GM19463 (cell line): Measurements from ENCODE around the gene CYTH1.
"Not testable (repeated sequence)": the region's sequence is repeated elsewhere in the genome, so short reads cannot be mapped to it uniquely, and the experiment has no call there.

Experiments used
- ATAC-seq: cut with Tn5 transposase; IDR thresholded peaks from one replicate; pipeline ENCODE4 v1.9.1; 2021; ENCODE audit warnings: mild to moderate bottlenecking, moderate library complexity; ENCODE audit not compliant: unreplicated experiment

CYTH1 gene

DNA sequence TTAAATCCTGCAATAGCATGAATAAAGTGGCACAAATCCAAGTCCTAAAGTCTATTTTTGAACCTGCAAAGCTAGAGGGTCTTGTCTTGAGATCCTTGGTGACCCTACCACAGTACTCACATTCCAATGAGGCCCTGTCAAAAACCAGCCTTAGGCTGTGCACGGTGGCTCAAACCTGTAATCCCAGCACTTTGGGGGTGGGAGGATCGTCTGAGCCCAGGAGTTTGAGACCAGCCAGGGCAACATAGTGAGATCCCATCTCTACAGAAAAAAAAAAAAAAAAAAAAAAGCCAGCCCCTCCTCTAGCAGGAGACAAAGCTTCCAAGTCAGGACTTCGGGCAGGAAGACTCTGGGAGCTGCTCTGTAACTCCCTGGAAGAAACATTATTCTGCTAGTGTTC, 16.3 kb downstream of the CYTH1 start:
- no peak for ATAC-seq

GRCh38 chr17:78764871-78765270, 17.2 kb downstream of the CYTH1 start:
- ATAC-seq, result no peak

GRCh38 chr17:78763561-78763960, 18.5 kb downstream of the CYTH1 start:
- ATAC-seq, result no peak

- ATAC-seq, result no peak
Observed at GRCh38 chr17:78761789-78762406, 20.2 kb downstream of the CYTH1 start.

GRCh38 chr17:78759969-78760352, 22.1 kb downstream of the CYTH1 start:
- no peak for ATAC-seq

- ATAC-seq, result no peak
Observed at GRCh38 chr17:78759203-78759968, 22.7 kb downstream of the CYTH1 start.

DNA sequence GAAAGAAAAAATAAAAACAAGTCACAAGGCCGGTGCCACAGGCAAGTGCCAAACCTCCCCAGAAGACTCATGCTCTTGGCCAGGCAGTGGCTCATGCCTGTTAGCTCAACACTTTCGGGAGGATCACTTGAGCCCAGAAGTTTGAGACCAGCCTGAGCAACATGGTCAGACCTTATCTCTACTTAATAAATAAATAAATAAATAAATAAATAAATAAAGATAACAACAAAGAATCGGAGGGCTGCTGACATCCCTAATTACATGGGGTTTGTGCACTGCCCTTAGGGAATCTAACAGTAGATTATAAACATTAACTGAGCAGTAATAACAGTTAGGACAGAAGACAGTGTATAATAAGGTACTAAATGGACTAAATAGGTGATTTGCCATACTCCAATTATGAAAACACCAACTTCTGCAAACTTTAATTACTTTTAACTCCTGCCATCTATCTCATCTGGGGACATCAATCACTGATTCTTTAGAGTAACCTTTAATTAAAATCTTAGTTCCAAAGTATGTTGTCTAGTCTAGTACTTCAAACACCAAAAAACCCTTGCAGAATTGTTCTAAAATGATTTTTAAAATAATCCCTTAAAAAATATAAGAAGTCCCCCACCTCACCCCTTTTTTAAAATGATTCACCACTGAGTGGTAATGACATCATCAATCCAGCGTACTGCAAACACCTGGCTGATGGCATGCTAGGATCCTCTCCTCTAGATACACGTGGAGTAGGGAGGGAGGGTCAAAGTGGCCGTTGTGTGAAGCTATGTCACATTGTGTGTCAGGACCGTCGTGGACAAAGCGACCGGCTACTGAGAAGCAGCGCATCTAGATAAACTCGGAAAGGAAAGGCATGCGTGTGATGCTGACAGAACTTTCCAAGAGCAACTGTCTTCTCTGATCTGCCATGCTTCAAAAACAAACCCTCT, 28.5 kb downstream of the CYTH1 start:
- ATAC-seq, result no peak

- no peak for ATAC-seq
Observed at GRCh38 chr17:78751447-78752161, 30.5 kb downstream of the CYTH1 start.

- not testable (repeated sequence) for ATAC-seq
Observed at GRCh38 chr17:78751000-78751399, 31.1 kb downstream of the CYTH1 start.

- peak; percentile 70 for ATAC-seq
Observed at GRCh38 chr17:78748730-78749317, 33.2 kb downstream of the CYTH1 start.

DNA sequence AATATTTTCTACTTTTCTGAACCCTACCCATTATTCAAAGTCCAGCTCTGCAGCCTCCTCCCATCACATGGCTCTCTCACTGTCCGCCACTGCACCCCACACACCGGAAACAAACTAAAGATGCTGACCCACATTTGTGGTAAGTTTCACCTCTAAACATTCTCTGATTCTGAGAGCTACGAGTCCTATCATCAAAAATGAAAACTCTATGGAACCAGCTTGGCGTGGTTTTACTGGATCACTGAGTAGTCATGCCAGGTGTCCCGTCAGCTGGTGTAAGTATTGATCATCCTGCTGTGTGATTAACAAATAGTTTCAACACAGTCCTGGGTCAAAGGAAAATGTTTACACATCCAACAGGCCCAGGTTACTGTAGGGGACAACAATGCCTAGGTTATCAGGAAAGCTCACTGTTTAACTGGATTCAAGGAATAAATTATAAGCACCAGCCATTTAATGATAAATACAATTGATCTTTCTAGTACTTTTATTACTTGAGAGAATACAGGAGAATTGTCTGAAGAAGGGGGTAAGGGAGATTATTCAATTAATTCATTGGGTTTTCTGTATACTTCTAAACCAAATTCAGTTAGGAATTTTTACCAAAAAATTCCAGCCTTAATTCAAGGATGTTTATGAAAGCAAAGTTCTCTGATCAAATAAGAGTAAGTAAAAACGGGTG, 33.9 kb downstream of the CYTH1 start:
- ATAC-seq, result no peak

- ATAC-seq, result no peak
Observed at GRCh38 chr17:78747488-78747887, 34.6 kb downstream of the CYTH1 start.

DNA sequence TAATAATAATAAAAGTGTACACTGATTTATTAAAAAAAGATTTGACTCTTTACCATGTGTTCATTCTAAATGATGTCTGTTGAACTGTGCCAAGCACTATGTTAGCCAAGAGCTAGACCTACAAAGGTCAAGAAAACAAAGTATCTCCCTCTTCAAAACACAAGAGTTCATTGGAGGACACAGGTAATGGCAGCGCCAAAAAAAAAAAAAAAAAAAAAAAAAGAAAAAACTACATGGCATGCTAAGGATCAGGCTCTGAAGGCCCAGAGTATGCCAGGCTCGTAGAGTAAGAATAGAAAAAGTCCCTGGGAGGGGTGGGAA, 35.2 kb downstream of the CYTH1 start:
- no peak for ATAC-seq

DNA sequence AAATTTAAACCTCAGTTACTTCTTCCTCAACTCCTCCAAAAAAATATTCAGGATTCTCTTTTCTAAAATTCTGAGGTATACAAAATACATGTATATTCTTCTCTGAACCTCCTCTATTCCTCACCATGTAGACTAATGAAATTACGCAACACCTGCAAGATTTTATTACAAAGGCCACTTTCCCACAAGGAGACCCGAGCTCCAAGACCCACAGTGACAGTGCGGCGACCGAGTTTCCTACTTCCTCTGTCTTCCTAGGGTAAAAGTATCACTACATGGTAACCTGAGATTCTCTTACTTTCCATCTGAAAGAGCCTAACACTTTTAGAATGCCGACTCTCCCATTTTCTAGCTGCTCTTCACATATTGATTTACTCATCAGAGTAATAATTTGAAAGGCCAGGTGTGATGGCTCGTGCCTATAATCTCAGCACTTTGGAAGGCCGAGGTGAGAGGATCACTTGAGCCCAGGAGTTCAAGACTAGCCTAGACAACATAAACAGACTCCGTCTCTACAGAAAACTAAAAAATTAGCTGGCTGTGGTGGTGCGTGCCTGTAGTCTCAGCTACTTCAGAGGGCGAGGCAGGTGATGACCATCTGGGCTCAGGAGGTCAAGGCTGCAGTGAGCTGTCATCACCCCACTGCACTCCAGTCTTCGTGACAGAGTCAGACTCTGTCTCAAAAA, 35.7 kb downstream of the CYTH1 start:
- no peak for ATAC-seq

DNA sequence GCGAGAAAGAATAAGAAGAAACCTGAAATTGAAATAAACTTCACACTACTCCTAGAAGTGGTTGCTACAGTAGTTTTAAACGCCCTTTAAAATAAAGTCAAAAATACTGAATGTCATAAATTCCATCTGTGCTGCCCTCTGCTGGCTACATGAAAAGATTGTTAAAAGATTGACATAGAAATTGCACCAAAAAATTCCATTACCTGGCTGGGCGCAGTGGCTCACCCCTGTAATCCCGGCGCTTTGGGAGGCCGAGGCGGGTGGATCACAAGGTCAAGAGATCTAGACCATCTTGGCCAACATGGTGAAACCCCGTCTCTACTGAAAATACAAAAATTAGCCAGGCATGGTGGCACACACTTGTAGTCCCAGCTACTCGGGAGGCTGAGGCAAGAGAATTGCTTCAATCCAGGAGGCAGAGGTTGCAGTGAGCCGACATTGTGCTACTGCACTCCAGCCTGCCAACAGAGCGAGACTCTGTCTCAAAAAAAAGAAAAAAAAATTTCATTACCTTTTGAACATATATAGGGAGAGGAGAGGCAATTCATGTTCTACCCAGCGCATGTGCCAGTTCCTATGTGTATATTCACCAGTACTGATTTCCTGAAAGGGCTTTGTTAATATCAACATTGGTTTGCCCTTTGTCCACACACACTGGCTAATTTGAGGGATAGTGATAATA, 36.5 kb downstream of the CYTH1 start:
- ATAC-seq, result no peak

DNA sequence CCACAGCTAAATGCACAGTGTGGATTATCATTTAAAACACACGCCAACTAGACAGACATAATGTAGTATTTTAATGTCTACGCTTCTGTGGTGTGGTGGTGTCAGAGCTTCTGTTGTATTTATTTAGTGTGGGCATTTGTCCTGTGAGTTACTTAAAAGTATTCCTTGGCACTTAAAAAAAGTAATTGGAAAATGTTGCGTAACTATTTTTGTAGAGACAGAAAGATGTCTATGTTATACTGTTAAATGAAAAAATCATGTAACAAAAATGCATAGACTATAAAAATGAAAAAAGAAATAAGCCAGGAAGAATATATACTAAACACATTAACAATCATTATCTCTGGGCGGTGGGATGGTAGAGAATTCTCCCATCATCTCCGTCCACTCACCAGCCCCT, 39.2 kb downstream of the CYTH1 start:
- ATAC-seq, result no peak

- no peak for ATAC-seq
Observed at GRCh38 chr17:78741644-78742284, 40.3 kb downstream of the CYTH1 start.

DNA sequence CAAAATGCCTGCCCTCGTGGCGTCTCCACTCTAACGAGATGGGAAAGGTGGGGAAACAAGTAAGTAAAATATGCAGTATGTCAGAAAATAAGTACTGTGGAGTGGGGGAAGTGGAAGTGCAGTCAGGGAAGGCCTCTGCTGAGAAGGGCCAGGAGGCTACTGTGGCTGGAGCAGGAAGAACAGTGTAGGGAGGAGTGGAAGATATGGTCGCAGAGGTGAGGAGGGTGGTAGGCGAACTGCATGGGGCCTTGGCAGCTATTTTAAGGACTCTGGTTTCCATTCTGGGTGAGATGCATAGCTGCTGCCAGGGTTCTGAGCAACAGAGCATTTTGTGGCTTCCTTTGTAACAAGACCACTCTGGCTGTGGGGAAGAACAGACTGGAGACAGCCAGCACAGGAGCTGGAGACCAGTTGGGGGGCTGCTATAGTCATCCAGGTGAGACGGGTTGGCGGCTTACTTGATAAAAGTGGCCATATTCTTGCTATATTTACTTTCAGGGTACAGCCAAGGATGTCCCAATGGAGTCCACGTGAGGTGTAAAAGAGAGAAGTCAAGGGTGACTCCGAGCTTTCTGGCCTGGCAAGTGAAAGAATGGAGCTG, 42.6 kb downstream of the CYTH1 start:
- no peak for ATAC-seq
